IPS DF 4.7 (cell line): ENCODE data around the gene TBC1D7.

Source experiments
- DNase-seq: peaks from one replicate; pipeline ENCODE4 v3.0.0-alpha.2; 2013; ENCODE audit warnings: low spot score; ENCODE audit errors: extremely low read depth

Gene TBC1D7

GRCh38 chr6:13294499-13295069 lies 33.8 kb downstream of the TBC1D7 start:
- DNase-seq: no peak

DNA sequence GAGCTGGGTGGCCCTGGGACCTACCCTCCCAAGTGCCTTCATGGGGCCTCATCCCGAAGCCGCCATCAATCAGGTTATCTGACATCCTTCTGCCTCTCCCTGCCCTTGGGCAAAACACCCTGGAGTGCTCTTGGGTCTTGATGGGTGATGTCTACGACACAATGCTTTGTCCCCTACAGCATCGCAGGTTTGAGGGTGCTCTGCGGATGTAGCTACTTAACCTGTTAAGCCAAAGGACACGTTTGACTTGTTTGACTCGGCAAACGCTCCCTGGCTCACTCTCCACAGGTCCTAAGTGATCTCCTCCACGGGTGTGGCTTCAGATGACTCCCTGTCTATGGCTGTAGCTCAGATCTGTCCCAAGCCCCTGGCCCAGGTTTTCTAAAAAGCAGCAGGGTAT lies 35.6 kb downstream of the TBC1D7 start:
- no peak for DNase-seq

GRCh38 chr6:13290335-13290734 lies 38.0 kb downstream of the TBC1D7 start:
- no peak for DNase-seq

DNA sequence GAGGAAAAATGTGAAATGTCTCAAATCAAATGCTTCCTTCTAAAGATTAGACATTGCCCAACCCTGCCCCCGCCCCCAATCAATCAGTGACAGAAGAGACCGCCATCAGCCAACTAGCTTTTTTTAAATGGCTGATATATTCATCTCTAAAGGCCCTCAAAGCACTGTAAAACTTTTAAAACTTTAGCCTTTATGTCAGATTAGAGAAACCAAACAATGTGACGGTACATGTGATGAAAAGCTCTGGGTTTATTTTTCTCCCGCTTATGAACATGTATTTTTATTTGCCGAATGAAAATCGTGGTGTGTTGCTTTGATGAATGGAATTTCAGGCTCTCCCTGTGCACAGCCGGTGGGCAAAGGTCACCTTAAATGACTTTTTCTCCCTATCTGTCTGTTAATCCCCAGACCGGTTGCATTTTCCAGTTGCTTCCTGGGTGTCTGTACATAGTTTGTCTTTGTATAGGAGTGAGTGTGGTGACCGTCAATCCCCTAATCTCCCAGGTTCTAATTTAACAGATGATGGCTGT lies 38.5 kb downstream of the TBC1D7 start:
- no peak for DNase-seq

- no peak for DNase-seq
Observed at GRCh38 chr6:13288969-13289391, 39.4 kb downstream of the TBC1D7 start.

GRCh38 chr6:13288481-13288880 lies 39.9 kb downstream of the TBC1D7 start:
- DNase-seq: no peak

DNA sequence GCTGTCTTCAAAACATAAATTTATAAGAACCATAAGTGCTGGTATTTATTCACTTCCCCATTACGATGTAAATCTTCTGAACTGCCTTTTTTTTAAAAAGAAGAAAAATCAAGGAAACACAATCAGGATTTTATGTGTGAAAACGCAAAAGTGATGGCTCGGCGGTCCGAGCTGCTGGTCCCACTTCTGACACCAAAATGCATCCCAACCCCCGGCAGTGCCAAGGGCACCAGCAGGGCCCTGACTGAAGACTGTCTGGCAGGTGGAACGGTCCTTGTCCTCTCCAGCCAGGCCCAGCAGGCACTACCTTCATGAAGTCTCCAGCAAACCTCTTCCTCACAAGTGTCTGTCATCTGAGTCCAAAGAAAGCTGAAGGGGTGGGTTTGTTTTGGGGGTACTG lies 41.2 kb downstream of the TBC1D7 start:
- DNase-seq: no peak

- DNase-seq: no peak
Observed at GRCh38 chr6:13286181-13286580, 42.2 kb downstream of the TBC1D7 start.

DNA sequence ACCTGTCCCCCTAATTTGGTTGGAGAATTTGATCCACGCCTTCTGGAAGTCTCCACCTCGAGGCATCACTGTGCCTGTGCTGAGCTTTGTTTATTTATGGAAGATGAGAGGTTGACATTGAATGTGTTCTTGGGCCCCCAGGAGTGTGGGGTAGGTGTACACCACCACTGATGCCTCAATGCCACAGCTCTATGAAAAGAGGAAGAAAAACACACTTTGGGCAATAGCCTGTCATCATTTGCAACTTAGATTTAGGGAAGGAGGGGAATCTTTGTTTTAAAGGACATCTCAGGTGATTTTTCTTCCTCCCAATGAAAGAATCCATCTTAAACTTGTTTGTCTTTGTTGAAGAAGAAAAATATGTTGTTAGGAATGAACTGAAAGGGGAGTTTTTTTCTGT lies 42.6 kb downstream of the TBC1D7 start:
- no peak for DNase-seq

DNA sequence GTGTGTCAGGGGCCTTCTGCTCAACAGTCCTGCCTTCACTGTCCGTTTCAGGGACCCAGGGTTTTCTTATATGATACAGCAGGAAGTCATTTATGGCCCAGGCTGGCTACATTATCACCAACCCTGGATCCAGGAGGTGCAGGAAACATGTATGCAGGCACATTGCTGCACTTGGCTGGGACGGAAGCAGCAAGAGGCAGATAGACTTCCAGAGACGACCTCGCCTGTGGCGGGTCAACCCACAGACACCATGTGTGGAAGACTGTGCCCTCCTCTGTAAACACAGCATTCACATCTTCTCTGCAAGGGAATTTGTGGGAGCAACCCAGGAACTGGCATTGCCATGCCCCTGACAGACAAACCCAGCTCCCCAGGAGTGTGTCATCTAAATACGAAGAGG lies 43.7 kb downstream of the TBC1D7 start:
- no peak for DNase-seq

- no peak for DNase-seq
Observed at GRCh38 chr6:13283331-13283730, 45.0 kb downstream of the TBC1D7 start.

GRCh38 chr6:13282393-13283069 lies 45.8 kb downstream of the TBC1D7 start:
- no peak for DNase-seq

DNA sequence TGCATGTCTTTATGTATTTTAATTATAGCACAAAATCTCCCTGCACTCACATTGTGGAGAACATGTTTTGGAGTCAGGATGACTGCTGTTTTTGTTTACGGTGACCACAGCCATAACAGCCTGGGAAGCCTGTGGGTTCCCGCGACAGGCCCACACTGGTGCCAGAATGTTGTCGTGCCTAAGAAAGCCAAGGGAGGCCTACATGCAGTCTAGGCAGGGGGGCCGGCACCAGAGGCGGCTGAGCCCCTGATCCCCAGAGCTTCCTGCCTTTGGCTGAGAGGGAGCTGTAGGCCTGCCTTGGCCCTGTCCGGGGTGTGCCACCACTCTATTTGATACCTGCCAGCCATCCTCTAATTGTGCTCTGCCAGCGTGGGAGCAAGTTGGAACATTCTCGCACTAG lies 46.7 kb downstream of the TBC1D7 start:
- no peak for DNase-seq

- no peak for DNase-seq
Observed at GRCh38 chr6:13280254-13280653, 48.1 kb downstream of the TBC1D7 start.

DNA sequence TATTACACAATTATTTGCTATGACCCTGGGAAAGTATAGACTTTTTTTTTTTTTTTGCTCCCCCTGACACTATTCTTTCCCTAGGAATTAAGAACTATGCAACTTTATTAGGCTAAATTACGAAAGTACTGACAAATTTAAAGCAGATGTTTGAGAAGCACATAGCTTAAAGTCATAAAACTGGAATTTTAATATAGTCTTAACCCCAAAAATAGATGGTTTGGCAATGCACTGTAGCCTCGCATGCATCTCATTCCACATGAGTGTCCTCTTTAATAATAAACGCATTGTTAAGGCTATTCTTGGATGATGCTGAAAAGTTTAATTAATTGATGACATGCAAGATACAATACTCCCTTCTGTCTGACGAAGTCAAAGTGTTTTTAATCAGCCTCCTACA lies 49.3 kb downstream of the TBC1D7 start:
- DNase-seq: no peak

DNA sequence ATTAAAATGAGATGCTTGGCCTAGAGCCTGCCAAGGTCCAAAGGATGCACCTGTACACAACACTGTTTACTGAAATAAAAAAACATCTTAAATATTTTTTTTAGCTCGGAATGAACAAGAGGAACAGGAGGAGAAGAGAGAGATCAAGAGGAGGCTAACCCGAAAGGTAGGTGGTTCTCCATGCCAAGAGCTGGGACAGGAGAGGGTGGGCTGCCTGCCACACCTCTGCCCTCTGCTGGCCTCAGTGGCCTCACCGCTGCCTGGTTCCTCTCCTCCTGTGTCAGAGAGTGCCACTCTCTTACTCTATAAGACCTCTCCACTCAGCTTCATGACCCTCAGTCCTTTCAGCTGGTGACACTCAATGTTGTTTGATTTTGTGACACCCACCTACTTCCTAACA lies 50.2 kb downstream of the TBC1D7 start:
- DNase-seq: no peak

DNA sequence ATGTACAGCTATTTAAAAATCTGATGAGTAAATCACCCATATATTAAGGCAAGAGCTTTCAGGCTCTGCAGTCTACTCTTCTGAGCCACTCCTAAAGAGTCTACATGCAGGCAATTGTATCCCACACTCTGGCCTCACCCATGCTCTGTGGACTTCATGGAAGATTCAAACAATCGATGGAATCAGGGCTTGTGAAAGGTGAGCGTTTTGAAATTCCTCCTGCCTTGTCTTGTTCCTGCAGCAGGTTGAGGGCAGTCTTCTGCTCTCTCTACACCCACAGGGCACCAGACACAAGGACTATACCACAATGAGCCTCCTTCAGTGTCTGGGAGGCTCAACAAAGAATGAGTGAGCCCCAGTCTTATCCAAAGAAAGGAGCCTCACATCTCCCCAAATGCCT lies 51.1 kb downstream of the TBC1D7 start:
- DNase-seq: no peak

GRCh38 chr6:13275435-13275989 lies 52.8 kb downstream of the TBC1D7 start:
- no peak for DNase-seq

- no peak for DNase-seq
Observed at GRCh38 chr6:13274707-13275434, 53.5 kb downstream of the TBC1D7 start.

GRCh38 chr6:13273931-13274706 lies 54.2 kb downstream of the TBC1D7 start:
- DNase-seq: no peak

- no peak for DNase-seq
Observed at GRCh38 chr6:13273202-13273930, 55.0 kb downstream of the TBC1D7 start.
